Measurements from ENCODE around the gene IER5L. TPM values are rescaled to one million over a fixed set of nuclear protein-coding genes. Genes with fewer than 3 reads are reported as not detected.

The IER5L gene
- total and polyA plus RNA-seq, 9 donors = 2.5 to 74.3 (median 41.5) TPM

DNA sequence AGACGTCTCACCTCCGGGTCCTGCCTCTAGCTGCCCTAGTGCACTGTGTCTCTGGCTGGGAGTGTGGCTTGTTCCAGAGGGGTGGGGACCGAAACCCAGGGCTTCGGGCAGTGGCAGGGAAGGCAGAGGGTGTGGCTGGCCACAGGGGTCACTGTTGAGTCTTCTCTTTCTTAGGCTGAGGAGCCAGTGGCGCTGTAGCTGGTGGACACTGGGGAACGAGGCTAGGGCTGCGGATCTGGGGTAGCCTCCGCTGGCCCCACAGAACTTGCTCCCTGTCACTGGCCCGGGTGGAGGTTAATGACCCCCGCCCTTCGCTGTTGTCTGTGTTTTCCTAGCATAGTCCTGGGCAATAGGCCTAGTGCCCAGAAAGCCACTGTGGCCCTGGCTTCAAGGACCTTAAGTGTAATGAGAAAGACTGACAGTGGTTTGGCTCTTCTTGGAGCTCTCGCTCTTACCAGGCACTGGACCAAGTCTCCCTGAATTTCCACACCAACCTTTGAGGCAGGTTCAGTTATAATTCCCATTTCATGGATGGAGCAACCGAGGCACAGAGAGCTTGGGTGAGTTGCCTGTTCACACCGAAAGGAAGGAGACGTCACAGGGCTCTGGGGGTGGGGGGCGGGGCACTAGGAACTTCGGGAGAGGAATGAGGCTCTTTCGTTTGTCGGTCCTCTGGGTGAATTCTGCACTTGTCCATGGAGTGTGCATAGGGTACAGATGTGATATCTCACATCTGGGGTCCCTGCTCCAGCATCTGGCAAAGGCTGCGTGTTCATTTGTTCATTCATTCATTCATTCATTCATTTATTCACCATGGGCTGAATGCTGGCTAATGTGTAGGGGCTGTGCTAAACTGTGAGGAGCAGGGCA lies 4.8 kb upstream of the IER5L start:
- H3K36me3 ChIP-seq = no peaks in the 10 kb centered on the region
- DNase-seq = no peak
- H3K27me3 ChIP-seq = no peaks in the 10 kb centered on the region
- no peak overlapping the region for H3K27ac ChIP-seq
- H3K9me3 ChIP-seq = no peaks in the 10 kb centered on the region
- WGBS, 3 donors = 75 to 83% (median 79%) methylated on average over 20 of the region's 20 CpGs
- intact Hi-C loops (cut with DNase I) = loop anchor here in 1 of 4 donors (5.0 kb wide), 1 partner anchor 64 kb away; no protein-coding TSS in a partner anchor
- H3K4me3 ChIP-seq = no peak overlapping the region
- no peak for TF ChIP-seq EP300 (IDR thresholded peaks at IDR 0.05)
- TF ChIP-seq, protein P1, sequence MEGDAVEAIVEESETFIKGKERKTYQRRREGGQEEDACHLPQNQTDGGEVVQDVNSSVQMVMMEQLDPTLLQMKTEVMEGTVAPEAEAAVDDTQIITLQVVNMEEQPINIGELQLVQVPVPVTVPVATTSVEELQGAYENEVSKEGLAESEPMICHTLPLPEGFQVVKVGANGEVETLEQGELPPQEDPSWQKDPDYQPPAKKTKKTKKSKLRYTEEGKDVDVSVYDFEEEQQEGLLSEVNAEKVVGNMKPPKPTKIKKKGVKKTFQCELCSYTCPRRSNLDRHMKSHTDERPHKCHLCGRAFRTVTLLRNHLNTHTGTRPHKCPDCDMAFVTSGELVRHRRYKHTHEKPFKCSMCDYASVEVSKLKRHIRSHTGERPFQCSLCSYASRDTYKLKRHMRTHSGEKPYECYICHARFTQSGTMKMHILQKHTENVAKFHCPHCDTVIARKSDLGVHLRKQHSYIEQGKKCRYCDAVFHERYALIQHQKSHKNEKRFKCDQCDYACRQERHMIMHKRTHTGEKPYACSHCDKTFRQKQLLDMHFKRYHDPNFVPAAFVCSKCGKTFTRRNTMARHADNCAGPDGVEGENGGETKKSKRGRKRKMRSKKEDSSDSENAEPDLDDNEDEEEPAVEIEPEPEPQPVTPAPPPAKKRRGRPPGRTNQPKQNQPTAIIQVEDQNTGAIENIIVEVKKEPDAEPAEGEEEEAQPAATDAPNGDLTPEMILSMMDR (IDR thresholded peaks at IDR 0.05) = no peak
- TF ChIP-seq POLR2A (IDR thresholded peaks at IDR 0.05) = no peak
- no peaks in the 10 kb centered on the region for H3K4me1 ChIP-seq (ENCODE audit: insufficient read depth)

DNA sequence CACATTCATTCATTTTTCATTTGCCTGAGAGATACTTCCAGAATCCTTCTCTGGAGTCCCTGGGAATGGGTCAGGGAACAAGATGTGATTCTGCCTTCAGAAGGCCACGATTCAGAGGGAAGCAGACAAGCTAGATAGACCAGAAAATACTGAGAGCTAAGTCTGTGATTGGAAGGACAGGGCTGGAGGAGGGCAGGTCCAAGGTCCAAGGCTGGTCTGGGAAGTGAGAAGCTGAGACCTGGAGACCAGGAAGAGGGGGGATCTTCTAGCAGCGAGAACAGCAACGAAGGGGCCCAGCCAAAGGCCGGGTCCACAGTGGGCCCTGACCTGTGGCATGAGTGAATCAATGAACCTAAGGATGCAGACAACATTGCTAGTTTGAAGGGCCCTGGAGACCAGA lies 4.1 kb upstream of the IER5L start:
- H3K4me3 ChIP-seq = no peak overlapping the region
- DNase-seq = no peak
- no peaks in the 10 kb centered on the region for H3K4me1 ChIP-seq (ENCODE audit: insufficient read depth)
- H3K27ac ChIP-seq = no peak overlapping the region
- 79 to 93% (median 88%) methylated on average over 4 of the region's 4 CpGs for WGBS, 3 donors
- no peaks in the 10 kb centered on the region for H3K36me3 ChIP-seq
- intact Hi-C loops (cut with DNase I) = loop anchor here in 1 of 4 donors (5.0 kb wide), 1 partner anchor 65 kb away; no protein-coding TSS in a partner anchor
- H3K27me3 ChIP-seq = no peaks in the 10 kb centered on the region
- no peaks in the 10 kb centered on the region for H3K9me3 ChIP-seq
- no peak for TF ChIP-seq EP300 (IDR thresholded peaks at IDR 0.05)
- TF ChIP-seq POLR2A (IDR thresholded peaks at IDR 0.05) = no peak
- TF ChIP-seq, protein P1 (IDR thresholded peaks at IDR 0.05) = no peak

DNA sequence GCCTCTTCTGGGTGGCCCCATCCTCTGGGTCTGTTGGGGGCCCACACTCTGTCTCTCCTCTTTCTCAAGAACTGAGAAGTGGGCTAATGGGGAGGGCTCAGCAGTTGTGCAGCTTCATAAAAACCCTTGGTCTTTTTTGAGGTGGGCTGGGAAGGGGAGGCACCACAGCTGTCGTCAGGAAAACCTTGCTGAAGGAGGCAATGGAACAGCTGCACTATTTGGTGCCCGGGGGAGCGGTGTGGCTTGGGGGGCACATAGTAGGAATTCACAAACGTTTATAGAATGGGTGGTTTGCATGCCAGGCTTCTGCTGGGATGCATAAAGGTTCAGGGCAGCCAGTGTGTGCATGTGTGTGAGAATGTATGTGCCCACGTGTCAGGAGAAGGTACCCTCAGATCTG lies 3.2 kb upstream of the IER5L start:
- Histone ChIP-seq H3K9me3 (no peaks in the 10 kb centered on the region), H3K4me3 (no peak overlapping the region), H3K27me3 (no peaks in the 10 kb centered on the region), H3K4me1 (ENCODE audit: insufficient read depth) (no peaks in the 10 kb centered on the region), H3K27ac (no peak overlapping the region), H3K36me3 (no peaks in the 10 kb centered on the region)
- intact Hi-C loops (cut with DNase I) = loop anchor here in 1 of 4 donors (5.0 kb wide), 1 partner anchor 66 kb away; no protein-coding TSS in a partner anchor
- TF ChIP-seq EP300 (IDR thresholded peaks at IDR 0.05) = no peak
- no peak for TF ChIP-seq POLR2A (IDR thresholded peaks at IDR 0.05)
- TF ChIP-seq, protein P1 (IDR thresholded peaks at IDR 0.05) = no peak
- 78 to 81% (median 81%) methylated on average over 5 of the region's 5 CpGs for WGBS, 3 donors
- DNase-seq = no peak

DNA sequence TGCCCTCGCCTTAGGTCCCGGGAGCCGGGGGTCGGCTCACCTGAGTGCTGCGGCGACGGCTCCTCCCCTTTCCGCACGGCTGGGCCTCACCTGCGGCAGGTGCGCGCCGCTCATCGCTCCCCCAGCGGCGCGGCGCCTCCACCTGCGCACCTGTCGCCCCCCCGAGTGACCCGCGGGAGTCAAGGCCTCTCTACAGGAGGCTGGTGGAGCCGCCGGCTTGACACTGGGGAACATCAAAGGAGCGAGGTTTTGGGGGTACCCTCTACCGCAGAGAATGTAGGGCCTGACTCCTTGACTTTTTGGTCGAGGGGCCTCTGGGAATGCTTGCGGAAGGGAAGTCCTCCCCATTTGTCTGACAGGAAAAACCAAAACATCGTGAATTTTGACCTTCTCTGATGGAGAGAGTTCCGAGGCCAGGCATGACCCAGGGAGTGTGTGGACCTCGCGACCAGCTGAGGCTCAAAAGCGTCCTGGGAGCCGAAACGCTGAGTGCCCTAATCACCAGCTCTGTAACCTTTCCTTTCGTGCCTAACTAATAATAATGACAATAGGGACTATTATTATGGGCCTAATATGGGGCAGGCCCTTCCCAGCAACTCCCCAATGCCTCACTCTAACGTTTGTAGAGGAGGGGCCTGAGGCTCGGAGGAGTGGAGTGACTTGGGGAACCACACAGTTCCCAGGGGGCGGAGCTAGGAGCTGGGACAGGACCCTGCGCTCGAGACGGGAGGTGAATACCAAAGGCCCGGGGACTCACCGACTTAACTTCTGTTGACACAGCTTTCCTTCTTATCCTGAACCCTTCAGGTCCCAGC lies 714 bp upstream of the IER5L start:
- WGBS, 3 donors = 26 to 34% (median 26%) methylated on average over 32 to 45 of the region's 45 CpGs
- TF ChIP-seq EP300 (IDR thresholded peaks at IDR 0.05) = no peak
- Histone ChIP-seq H3K4me3 (peak overlapping the region; percentile 28), H3K36me3 (no peaks in the 10 kb centered on the region), H3K9me3 (no peaks in the 10 kb centered on the region), H3K27ac (no peak overlapping the region), H3K27me3 (no peaks in the 10 kb centered on the region), H3K4me1 (ENCODE audit: insufficient read depth) (peaks cover under 1% of the 10 kb centered on the region)
- peak in 3 of 5 donors; percentile 45 to 65 (median 62) for DNase-seq
- intact Hi-C loops (cut with DNase I) = loop anchor here (5.0 to 10.0 kb wide), 8 partner anchors 74 to 426 kb away; no protein-coding TSS in a partner anchor

Data from ovary (tissue), 9 donors.